Fibroblast of gingiva (primary cell): ENCODE data around the gene ZNF423.
A peak's percentile ranks its signal among the peaks of the same experiment; 100 is the strongest.
"Not testable (repeated sequence)": the region's sequence is repeated elsewhere in the genome, so short reads cannot be mapped to it uniquely, and the experiment has no call there.

Experiments
- DNase-seq: peaks from one replicate; pipeline ENCODE4 v3.0.0-alpha.2; 2011; ENCODE audit warnings: low read depth

Gene ZNF423

DNA sequence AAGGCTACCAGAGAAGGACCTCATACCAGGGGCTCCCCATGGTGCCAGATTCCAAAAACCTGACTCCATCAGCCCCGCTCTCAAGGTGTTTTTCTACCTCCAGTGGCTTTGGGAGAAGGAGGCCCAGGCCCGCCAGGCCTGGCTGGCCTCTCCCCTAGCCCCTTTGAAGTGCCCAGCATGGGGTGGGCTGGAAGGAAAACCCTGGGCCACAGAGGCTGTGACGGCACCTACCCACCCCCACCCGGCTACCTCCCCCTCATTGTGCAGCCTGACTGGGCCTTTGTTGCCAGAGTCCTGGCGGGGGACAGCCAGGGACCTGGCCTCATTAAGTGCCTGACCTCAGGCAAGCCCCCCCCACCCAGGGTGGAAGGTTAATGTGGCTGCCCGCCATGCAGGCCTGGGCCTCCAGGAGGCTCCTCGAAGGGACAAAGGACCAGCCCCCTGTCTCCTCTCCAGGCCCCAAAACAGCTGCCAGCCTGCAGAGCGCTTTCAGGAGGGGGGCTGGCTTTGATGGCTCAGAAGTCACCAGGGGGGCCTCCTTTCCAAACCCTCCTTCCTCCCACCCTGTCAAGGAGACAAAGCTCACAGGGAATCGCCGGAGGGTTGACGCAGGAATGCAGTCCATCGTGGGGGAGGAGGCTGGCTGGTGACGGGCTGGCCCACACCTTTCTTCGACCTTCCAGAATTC lies 159.4 kb downstream of the ZNF423 start:
- no peak for DNase-seq

DNA sequence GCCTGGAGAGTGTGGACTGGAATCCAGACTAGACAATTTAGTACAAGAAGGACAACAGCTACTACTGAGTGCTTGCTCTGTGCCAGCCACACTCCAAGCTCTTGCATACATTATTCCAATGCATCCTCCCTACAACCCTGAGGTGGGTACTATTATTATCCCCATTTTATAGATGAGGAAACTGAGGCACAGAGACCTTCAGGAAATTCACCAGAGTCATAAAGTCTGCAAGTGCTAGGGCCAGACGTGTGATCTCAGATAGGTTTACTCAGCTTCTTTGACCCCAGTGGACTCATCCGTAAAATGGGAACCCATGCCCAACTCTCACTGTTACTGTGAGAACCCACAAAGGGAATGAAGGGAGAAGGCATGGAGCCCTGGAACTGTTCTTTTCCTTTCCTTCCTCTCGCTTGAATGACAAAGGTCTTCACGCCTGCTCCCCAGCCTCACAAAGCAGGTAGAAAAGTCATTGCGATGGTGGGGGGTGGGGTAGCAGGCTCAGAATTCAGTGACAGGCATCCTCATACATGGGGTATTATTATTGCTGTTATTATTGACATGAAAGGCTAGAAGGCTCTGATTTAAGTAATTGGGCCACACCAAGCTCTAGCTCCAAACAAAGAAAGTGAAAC lies 160.0 kb downstream of the ZNF423 start:
- no peak for DNase-seq

DNA sequence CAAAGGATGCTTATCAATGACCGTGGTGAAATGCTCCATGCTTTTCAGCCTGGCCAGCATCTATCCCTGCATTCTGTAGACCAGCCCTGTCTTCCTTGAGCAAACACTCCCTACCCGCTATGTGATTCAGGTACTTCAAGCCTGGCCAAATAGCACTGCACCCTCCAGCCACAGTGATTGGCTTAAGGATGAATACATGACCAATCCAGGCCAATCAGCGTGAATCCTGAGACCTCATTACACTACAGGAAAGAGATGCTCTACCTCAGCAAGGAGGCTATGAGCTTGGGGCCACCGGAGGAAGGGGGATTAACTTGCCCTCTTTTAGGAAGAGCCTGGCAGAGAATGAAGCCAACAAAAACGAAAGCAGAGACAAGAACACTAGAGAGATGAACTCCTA lies 162.5 kb downstream of the ZNF423 start:
- DNase-seq, result no peak

DNA sequence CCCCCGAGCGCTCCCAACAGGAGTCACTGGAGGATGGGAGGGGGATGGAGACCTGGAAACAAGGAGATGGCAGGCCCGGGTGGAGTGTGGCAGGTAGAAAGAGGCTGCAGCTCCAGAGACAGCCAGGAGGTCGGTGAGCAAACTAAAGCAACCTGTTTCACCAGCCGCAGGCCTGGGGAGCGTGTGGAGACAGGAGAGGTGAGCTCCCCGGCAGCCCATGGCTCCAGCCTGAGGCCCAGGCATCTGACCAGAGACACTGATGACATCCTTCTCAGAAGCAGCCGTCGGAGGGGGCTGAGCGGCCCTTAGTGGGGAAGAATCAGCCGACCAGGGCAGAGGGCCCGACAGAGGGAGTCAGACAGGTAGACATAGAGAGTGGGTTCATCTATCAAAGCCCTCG lies 165.1 kb downstream of the ZNF423 start:
- DNase-seq, result no peak

DNA sequence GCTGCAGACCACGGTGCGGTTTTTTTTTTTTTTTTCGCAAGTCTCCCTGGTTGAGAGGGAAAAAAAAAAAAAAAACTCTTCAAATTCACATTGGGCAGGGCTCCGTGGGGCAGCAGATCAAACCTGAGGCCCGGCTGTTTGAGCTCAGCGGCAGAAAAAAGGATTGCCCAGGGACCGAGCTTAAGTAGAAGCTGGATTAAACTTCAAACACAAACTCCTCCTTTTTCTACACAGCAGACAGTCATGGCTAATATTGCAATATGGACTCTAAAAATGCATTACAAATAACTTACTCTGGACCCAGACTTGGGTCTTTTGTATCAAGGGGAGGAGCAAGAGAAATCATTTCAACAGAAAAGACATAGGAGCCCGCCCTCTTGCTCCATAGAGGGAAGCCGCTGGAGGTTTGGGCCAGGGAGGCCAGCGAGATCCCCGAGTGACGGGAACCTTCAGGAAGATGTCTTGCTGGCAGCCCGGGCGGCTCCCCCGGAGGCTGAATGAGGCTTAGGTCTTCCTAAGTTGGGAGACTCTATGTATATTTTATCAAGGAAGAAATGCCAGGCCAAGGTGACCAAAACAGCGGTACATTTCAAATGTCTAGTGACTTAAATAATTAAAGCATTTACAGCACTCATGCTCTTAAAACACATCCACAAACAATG lies 167.7 kb downstream of the ZNF423 start:
- DNase-seq, result no peak

DNA sequence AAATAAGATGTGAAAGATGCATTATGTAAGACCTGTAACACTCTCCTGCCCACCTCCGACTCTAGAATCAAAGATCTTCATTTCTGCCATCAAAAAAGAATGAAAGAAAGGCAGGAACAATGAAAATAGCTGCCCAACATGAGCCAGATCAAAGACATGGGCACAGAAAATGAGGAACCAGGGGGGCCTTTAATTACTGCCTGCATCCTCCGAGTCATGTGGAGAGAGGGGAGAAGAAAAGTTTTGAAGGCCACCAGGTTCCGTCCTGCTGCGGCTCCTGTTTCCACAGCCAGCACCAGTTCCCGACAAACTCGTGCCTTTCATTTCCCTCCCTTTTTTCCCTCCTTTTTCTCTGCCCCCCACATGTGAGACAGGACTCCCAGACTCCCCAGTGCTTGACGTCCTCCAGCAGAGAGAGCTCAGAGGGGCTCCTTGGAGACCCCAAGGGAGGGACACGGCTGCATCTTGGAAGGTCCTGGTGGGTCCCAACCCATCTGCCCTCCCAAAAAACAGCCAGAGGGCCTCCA lies 168.4 kb downstream of the ZNF423 start:
- DNase-seq, result no peak

DNA sequence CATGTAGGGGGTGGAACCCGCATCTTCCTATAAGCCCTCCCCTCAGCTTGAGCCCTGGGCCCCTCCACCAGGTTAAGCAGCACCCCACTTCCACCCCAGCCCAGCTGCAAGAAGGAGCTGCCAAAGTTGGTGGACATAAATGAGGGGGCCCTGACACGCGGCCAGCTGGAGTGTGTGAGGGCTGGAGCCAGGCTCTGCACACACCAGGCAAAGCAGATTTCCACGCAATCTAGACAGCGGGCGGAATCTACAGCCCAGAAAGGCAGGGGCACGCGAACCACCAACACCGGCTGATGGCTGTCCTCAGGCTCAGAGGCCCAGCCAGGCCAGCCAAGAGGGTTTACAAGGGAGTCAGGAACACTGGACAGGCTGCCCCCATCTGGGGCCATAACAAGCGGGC lies 171.2 kb downstream of the ZNF423 start:
- DNase-seq, result no peak

DNA sequence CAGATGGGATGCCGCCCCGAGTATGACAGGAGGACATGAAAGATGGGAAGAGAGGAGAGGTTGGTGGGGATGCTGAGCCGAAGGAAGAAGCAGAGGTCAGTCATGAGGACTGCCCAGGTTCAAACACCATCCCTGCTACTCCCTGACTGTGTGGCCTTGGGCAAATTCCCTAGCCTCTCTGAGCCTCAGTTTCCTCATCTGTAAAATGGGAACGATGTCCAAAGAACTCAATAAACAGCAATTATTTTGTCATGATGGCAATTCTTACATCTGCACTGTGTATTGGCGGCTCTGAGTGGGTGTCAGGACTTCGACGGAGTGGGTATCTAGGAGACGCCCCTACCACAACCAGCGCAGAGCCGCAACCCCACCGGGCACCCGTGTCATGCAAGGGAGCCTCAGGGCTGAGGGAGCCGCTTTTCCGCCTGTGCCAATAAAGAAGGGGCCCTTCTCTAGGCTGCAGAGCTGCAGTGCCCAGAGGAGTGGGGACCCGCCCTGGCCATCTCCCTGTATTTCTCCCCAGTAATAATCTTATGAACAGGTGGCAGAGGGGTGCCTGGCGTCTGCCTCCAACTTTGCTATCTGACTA lies 173.2 kb downstream of the ZNF423 start:
- no peak for DNase-seq

DNA sequence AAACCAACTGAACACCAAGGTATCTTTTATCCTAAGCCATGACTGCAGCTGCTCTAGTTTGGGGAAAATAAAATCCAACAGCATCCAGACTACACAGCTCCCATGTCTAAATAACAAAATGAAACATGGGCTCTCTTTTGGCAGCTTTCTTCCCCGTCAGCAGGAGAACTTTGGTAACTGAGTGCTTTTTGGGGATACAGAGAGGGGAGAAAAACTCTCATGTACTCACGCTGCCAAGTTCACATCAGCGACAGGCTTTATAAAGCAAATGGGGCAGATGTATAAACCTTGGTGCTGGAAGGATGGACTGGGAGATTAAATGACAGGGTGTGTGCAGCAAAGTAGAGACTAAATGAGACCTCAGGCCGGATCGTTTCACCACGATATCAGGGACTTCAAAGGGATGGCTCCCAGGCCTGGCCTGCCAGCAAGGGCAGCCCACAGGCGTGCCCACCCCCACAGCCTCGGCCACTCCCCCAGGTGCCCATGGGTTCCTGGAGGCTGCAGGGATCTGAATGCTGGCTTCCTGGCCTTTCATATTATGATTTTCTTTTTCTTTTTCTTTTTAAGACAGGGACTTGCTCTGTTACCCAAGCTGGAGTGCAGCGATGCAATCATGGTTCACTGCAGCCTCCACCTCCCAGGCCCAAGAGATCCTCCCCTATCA lies 174.6 kb downstream of the ZNF423 start:
- no peak for DNase-seq

DNA sequence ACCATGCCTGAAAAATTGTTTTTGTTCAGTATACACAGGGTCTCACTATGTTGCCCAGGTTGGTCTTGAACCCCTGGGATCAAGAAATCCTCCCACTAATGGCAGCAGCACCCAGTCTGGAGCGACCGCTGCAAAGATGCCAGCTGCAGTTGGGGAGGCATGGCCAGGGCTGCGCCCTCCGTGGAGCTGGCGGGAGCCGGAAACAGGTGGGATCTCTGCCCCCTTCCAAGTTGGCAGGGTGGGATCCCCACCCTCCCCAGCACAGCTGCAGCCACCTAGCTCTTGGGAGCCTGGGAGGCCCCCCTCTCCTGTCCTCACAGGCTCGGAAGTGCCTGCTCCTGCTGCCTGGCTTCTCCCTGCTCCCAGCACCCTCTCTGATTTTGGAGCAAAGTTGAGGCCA lies 176.8 kb downstream of the ZNF423 start:
- DNase-seq, result no peak

DNA sequence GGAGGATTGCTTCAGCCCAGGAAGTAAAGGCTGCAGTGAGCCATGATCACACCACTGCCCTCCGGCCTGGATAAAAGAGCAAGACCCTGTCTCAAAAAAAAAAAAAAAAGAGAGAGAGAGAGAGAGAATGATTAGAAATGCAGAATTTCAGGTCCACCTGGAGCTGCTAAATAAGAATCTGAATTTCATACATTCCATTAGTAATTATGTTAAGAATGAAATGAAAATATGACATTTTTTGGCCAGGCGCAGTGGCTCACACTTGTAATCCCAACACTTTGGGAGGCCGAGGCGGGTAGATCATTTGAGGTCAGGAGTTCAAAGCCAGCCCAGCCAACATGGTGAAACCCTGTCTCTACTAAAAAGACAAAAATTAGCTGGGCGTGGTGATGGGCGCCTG lies 178.3 kb downstream of the ZNF423 start:
- not testable (repeated sequence) for DNase-seq

DNA sequence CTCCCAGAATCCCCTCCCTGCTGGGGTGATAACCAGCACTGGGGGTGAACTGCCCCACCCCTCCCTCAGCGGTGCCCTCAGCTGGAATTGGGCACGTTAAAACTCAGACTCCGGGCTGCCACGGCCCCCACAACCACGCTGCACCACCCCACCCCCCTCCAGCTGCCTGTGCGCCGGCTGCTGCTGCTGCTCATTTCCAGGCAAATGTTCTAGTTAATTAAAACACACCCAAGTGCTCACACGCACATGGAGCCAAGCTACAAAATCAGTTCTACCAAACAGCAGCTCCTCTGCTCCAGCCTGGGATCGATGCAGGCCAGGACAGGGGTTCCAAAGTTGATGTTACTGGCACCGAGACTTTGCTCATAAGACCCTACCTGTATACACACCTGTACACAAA lies 180.5 kb downstream of the ZNF423 start:
- DNase-seq, result no peak

DNA sequence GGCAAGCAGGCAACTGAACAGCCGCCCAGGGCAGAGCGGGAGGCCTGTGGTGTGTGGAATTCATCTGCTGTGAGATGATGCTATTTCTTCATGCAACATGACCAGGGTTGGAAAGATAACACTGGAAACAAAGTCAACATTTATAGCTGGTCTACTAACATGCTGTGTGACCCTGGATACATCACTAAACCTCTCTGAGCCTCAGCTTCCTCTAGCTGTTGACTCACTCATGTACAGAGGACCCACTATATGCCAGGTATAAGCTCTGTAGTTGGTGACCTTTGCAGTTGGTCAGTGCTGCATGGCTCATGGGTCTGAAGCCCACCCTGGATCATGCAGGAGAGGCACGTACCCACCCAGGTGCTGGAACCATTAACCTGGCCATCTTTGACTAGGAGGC lies 180.9 kb downstream of the ZNF423 start:
- no peak for DNase-seq

DNA sequence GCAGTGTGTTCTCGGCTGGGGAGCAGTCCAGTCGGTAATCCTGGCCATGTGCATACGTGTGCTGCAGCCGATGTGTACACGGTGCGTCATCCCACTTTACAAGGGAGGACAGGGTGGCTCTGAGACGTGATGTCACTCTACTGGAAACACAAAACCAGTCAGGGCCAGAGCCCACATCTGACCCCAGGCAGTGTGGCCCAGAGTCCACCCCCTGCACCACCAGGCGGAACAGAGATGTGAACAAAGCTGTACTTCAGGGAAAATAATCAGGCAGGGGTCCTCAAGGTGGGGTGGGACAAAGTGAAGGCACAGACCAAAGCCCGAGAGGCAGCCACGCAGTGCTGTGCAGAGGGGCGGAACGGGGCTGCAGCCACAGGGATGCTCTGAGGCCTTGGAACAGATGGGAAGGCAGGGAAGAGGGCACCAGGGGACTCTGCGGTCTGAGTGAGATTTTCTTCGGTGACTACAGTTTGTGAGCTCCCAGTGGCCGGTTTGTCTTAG lies 181.5 kb downstream of the ZNF423 start:
- DNase-seq, result peak; percentile 7

DNA sequence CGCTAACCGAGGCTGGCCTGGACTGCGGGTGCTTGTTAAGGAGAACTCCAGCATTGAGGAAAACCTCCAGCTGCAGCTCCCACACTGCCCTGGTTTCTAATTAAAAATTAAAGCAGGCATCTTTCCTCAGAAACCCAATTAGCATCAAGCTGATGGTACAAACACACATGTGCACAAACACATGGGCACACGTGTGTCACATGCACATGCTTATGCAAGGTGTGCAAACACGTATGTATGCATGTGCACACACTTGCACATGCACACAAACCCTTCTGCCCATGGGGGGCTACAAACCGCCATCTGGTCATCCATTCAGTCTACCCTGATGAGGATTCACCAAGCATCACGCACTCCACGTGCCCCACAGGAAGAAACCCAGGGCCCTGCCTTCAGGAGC lies 182.5 kb downstream of the ZNF423 start:
- no peak for DNase-seq

DNA sequence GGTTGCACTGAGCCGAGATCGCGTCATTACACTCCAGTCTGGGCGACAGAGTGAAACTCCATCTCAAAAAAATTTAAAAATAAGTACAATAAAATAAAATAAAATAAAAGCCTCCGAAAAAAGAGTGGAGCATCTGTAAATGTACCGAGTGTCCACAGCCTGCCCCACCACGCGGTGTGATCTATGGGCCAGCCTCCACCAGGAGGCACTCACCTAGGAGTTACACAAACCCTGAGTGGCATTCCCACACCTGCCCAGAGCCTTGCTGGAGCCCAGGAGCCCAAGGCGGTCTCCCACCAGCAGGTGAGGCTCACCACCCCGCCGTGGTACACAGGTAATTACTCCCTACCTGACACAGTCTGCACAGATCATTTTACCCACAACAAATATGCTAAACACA lies 183.2 kb downstream of the ZNF423 start:
- no peak for DNase-seq

DNA sequence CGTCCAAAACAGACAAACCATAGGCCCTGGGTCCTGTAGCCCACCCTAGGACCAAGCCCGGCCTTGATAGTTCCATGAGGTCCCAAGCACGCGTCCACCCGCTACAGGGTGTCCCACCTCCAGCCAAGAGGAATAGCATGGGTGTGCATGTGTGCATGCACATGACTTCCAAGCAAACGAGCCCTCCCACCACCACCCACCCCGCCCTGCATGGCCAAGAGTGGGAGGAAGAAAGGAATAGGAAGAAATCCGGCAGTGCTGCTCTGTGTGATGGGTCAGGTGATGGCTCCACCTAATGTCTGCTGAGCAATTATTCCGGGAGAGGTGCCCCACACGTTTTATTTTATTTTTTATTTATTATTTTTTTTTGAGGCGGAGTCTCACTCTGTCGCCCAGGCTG lies 184.6 kb downstream of the ZNF423 start:
- no peak for DNase-seq

DNA sequence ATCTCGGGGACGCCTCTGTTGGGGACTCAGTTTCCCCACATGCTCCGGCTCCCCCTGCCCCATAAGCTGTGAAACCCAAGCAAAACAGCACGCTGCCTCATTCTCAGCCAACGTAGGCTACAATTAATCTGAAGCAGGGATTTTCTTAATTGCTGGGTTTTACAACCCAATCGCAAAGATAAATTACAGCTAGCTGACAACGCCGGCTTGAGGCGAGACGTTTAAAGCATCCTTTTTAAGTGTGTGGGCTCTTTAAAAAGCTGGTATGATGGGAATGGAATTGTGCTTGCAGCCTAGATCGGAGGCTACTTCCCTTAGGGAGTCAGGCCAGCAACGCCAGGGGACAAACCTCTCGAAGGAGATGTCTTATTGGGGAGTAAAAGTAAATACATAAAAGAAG lies 185.3 kb downstream of the ZNF423 start:
- no peak for DNase-seq

DNA sequence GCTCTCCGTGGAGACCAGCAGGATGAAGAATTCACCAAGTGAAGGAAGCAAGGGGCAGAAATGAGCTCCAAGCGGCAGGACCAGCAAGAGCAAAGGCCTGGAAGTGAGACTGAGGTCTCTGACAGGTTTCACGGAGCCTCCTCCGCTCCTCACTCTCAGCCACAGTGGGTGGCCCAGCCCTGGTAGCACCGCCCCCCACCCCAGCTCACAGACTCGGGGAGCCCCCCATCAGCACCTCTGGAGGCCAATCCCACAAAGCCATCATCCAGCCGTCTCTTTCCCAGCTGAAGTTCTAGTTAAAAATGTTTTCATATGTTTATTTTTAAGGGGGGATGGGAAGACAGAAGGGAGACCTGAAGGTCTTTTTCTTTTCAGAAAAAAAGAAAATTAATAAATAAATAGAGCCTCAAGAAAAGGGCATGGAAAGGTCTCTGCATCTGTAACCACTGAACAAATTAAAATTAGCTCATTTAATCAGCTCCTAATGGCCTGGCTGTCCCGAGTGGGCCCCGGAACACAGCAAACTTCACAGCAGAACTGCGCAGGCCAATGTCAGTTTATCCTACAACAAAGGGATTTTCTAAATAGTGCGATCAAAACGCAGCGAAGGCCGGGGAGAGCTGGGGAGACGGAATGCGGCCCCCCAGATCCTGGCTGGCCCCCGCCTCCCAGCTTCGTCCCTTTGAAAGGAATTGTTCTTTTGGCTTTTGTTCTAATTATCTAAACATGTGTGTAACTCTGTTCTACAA lies 190.3 kb downstream of the ZNF423 start:
- no peak for DNase-seq

DNA sequence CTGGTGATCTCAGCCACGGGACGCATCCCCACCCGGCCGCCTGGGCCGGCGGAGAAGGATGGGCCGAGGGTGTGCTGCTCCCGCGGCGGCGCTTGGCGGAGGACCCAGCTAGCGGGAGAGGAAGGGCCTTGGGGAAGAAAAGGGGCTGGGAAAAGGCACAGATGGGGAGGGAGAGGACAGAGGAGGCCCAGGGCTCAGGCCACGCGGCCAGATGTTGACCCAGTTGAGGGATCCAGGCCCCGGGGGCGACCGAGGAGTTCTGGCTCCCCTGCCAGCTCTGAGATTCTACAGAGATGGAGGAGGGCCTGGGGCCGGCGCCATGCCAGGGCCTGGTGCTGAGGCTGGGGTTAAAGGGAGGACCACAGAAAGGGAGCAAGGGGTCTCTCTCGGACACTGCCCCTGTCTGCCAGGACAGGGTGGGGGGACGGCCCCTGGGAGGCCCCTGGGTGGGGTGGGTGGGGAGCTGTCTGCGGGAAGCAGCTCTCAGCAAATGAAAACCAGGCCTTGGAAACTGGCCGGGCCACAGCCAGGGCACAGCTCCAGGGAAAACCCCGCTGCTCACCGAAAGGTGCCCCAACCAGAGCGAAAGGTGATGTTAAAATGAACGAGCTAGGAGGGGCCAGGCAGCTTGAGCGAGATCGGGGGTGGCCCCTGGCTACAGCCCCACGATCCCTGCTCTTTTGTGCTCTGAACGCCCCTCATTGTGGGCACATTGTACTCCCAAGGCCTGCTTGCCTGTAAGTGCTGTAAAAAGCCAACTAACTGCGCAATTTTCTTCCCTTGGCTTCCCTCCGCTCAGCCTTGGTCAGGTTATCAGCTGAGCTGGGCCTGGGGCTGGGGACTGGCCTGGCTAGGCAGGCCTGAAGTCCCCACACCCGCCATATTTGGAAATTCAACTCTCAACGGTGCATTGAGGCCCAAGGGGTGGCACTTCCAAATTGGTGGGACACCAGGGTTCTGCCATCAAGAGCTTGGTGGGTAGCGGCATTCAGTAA lies 191.4 kb downstream of the ZNF423 start:
- DNase-seq, result no peak
